ENCODE data around the gene OSBPL3. TPM values are rescaled to one million over a fixed set of nuclear protein-coding genes. Genes with fewer than 3 reads are reported as not detected.

Gene OSBPL3
- total RNA-seq, 2 experiments from 2014 or later, result 44.6 to 45.7 TPM

- H3K9me3 Mint-ChIP-seq, result no peaks in the 10 kb centered on the region
- no peak for TF ChIP-seq CTCF (IDR thresholded peaks at IDR 0.05)
- CTCF ChIA-PET, result interaction anchor here (2.0 kb wide), 1 partner anchor 43 kb away, joined by 4 read pairs; no protein-coding TSS in a partner anchor
- POLR2A ChIA-PET, result interaction anchor here (0.6 to 2.0 kb wide), 5 partner anchors 11 to 456 kb away, joined by 3 to 8 read pairs (median 4); no protein-coding TSS in a partner anchor
- intact Hi-C loops (cut with micrococcal nuclease), result loop anchor here (2.0 kb wide), 1 partner anchor 15 kb away; no protein-coding TSS in a partner anchor
- peak; percentile 39 for DNase-seq
- H3K27ac Mint-ChIP-seq, result peak overlapping the region; percentile 89
- peaks cover 2% of the 10 kb centered on the region for H3K36me3 Mint-ChIP-seq (ENCODE audit: low read depth)
- H3K27me3 Mint-ChIP-seq, result no peaks in the 10 kb centered on the region
- H3K4me1 Mint-ChIP-seq (ENCODE audit: low read depth), result peaks cover 85% of the 10 kb centered on the region
- peak overlapping the region; percentile 36 for H3K4me3 Mint-ChIP-seq
- ATAC-seq, result peak; percentile 40
Observed at GRCh38 chr7:24921362-24921679, 58.7 kb downstream of the OSBPL3 start.

GRCh38 chr7:24920451-24921361, 59.3 kb downstream of the OSBPL3 start:
- no peak for DNase-seq
- H3K9me3 Mint-ChIP-seq, result no peaks in the 10 kb centered on the region
- H3K4me3 Mint-ChIP-seq, result peak overlapping the region; percentile 36
- POLR2A ChIA-PET, result interaction anchor here (0.9 to 2.0 kb wide), 4 partner anchors 10 to 108 kb away, joined by 3 to 8 read pairs (median 5); no protein-coding TSS in a partner anchor
- peak; percentile 78 for ATAC-seq
- peak overlapping the region; percentile 89 for H3K27ac Mint-ChIP-seq
- H3K27me3 Mint-ChIP-seq, result no peaks in the 10 kb centered on the region
- CTCF ChIA-PET, result interaction anchor here (1.5 to 2.0 kb wide), 2 partner anchors 42 to 69 kb away, joined by 4 read pairs; no protein-coding TSS in a partner anchor
- peaks cover 7% of the 10 kb centered on the region for H3K36me3 Mint-ChIP-seq (ENCODE audit: low read depth)
- no peak for TF ChIP-seq CTCF (IDR thresholded peaks at IDR 0.05)
- intact Hi-C loops (cut with micrococcal nuclease), result loop anchor here (2.0 kb wide), 1 partner anchor 14 kb away; no protein-coding TSS in a partner anchor
- H3K4me1 Mint-ChIP-seq (ENCODE audit: low read depth), result peaks cover 91% of the 10 kb centered on the region

- Mint-ChIP-seq H3K4me1 (ENCODE audit: low read depth) (peaks cover 91% of the 10 kb centered on the region), H3K27me3 (no peaks in the 10 kb centered on the region), H3K36me3 (ENCODE audit: low read depth) (peaks cover 25% of the 10 kb centered on the region), H3K9me3 (no peaks in the 10 kb centered on the region), H3K4me3 (no peak overlapping the region), H3K27ac (peak overlapping the region; percentile 47)
- intact Hi-C loops (cut with micrococcal nuclease), result no loop called here
- DNase-seq, result no peak
- POLR2A ChIA-PET, result interaction anchor here (0.6 to 1.2 kb wide), 3 partner anchors 10 to 207 kb away, joined by 3 to 4 read pairs (median 3); no protein-coding TSS in a partner anchor
- TF ChIP-seq CTCF (IDR thresholded peaks at IDR 0.05), result no peak
- CTCF ChIA-PET, result interaction anchor here (1.0 kb wide), 1 partner anchor 62 kb away, joined by 3 read pairs; no protein-coding TSS in a partner anchor
- peak; percentile 15 for ATAC-seq
Observed at GRCh38 chr7:24917510-24918239, 62.3 kb downstream of the OSBPL3 start.

- no peak for ATAC-seq
- intact Hi-C loops (cut with micrococcal nuclease), result no loop called here
- no peaks in the 10 kb centered on the region for H3K27me3 Mint-ChIP-seq
- H3K27ac Mint-ChIP-seq, result peak overlapping the region; percentile 70
- POLR2A ChIA-PET, result no interaction called here
- no peaks in the 10 kb centered on the region for H3K9me3 Mint-ChIP-seq
- no peak for DNase-seq
- no peak overlapping the region for H3K4me3 Mint-ChIP-seq
- TF ChIP-seq CTCF (IDR thresholded peaks at IDR 0.05), result no peak
- H3K36me3 Mint-ChIP-seq (ENCODE audit: low read depth), result peaks cover 27% of the 10 kb centered on the region
- CTCF ChIA-PET, result interaction anchor here (1.0 kb wide), 1 partner anchor 63 kb away, joined by 3 read pairs; the partner anchor contains the start of gene OSBPL3
- peaks cover 91% of the 10 kb centered on the region for H3K4me1 Mint-ChIP-seq (ENCODE audit: low read depth)
Observed at GRCh38 chr7:24916463-24917040, 63.4 kb downstream of the OSBPL3 start.

All from activated CD8-positive, alpha-beta T cell treated with anti-CD3 and anti-CD28 coated beads for 36 hours (primary cell).